HPDE6-E6E7 (cell line): ENCODE results near the gene SMG6.
"Not testable (repeated sequence)": the region's sequence is repeated elsewhere in the genome, so short reads cannot be mapped to it uniquely, and the experiment has no call there.

Experiments
- DNase-seq: peaks from one replicate; pipeline ENCODE4 v3.0.0; 2011; ENCODE audit warnings: missing footprints; ENCODE audit errors: extremely low spot score

The SMG6 gene

DNA sequence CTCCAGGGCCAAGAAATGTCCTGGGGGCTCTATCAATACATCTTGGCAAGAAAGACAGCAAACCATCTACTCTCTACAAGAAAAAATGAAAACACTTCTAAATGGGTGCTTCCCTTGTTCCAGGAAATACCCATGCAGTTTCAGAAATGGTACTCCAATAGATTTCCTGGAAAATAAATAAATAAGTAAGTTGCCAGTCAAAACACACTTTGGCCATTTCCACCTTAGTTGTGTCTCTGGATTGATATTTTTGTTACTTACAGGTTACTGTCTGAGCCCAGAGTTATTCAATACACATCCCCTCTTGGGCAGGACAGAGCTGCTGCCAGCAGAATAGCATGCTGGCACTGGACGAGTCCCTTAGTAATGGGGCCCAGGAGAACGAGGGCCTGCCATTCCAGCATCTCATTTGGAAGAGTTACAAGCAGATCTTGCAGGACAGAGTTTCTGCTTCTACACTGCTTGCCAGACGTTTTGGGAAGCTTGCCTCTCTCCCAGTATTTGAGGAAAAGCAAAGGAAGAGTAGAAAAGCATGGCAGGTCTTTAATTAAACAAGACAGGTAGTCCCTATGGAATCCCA lies 100.5 kb downstream of the SMG6 start:
- no peak for DNase-seq

DNA sequence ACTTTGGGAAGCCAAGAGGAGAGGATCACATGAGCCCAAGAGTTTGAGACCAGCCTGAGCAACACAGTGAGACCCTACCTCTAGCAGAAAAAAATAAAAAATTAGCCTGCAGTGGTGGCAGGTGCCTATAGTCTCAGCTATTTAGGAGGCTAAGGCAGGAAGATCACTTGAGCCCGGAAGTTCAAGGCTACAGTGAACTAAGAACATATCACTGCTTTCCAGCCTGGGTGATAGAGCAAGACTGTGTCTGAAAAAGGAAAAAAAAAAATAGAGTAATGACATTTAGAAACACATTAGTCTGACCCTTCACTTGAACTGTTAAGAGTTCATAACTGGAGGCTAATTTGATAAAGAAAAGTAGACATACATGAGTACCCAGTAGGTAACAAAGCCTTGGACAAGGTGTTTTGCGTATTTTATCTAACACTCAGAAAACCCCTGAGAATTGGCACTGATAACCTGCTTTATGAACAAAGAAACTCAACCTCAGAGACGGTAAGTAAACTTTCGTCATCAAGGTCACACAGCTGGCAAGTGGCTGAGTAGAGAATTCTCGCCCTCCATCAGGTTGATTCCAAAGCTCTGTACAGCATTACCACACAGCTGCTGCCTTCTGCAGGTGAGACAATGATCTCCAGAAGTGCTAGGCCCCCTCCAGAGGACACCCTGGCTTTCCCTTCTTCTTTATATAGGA lies 101.1 kb downstream of the SMG6 start:
- no peak for DNase-seq

DNA sequence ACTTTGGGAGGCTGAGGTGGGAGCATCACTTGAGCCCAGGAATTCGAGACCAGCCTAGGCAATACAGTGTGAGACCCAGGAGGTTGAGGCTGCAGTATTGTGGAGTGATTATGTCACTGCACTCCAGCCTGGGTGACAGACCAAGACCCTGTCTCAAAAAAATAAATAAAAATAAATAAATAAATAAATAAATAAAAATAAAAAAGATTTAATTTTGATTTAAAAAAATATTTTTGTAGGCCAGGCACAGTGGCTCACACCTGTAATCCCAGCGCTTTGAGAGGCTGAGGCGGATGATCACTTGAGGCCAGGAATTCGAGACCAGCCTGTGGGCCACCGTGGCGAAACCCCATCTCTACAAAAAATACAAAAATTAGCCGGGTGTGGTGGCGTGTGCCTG lies 104.2 kb downstream of the SMG6 start:
- not testable (repeated sequence) for DNase-seq

DNA sequence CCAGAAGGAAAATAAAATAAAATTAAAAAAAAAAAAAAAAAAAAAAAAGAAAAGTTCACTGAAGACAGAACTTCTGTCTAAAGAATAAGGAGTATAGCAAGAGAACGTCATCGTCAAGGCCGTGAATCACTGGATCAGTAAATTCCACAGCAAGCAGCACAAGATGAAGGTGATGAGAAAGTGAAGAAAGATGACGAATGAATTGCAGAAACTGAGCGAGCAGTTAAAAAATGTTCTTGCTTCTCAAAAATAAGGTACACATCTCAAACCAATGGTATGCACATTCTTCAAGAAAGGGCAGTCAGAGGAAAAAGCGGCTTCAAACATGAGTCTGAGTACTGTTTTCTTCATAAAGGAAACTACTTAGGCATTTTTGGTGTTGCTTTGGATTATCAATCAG lies 104.7 kb downstream of the SMG6 start:
- DNase-seq, result no peak

DNA sequence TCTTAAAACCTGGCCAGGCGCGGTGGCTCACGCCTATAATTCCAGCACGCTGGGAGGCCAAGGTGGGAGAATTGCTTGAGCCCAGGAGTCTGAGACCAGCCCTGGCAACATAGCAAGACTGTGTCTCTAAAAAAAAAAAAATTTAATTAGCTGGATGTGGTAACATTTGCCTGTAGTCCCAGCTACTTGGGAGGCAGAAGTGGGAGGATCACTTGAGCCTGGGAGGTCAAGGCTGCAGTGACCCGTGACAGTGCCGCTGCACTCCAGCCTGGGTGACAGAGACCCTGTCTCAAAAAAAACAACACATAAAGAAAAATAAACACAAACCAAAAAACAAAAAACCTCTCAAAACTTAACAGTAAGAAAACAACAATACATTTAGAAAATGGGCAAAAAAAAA lies 106.3 kb downstream of the SMG6 start:
- DNase-seq, result no peak

DNA sequence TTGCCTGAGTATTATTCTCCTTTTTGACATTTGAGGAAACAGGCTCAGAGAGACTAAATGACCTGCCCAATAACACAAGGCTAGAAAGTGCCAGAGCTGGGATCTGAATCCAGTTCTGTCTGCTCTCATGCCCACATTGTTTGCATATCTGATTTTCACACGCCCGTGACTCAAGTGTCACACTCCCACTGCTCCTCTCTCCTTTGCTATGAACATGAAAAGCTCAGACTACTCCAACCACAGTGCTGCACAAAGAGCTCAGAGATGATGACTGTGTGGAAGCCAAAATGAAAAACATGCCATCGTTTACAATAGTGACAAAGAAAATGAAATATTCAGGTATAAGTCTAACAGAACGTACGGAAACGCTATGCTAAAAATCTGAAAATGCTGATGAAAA lies 107.9 kb downstream of the SMG6 start:
- no peak for DNase-seq

DNA sequence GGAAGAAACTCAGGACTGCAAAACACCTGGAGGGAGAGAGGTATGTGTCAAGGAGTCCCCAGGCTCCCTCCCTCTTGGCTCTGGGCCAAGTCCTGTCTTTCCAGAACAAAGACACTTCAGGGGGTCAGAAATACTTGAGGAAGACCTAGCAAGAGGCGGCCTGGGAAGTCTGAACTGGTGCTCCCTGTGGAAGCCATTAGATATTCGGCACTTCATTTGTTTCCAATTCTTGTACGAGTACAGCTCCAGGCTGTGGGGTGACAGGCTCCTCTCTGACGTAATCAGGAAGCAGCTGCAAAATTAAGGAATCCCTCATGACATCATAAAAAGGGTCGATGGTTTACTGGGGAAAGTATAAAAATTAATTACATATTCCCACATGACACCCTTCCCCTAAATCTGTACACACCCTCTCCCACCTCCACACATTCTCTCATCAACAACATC lies 108.7 kb downstream of the SMG6 start:
- DNase-seq, result no peak

DNA sequence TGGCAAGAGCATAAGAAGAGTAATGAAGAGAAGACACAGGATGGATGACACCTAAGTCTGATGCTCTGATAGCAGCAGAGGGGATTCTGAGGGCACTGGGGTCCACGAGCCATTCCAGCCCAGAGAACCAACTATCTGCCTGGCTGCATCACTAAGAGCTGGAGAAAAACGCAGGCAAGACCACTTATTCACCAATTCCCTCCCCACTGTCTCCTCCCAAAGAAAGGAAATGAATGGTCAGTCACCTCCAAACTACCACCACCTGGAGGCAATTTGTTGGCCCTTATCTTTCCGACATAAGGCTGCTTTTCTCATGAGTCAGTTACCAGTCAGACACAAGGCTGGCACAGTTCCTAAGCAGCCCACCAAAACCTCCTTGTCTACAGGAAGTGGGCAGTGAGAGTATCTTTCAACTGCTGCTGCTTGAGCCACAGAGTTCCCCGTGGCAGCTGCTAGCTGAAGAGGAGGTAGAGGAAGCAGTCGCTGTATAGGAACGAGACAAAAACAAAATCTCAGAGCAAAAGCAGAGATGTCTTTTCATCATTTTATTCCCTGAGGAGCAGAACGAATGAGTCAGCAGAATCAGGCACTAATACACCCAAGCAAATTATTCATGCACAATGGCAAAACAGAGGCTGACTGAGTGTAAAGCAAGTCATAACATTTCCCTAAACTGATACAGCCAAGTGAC lies 111.1 kb downstream of the SMG6 start:
- peak; percentile 62 for DNase-seq

DNA sequence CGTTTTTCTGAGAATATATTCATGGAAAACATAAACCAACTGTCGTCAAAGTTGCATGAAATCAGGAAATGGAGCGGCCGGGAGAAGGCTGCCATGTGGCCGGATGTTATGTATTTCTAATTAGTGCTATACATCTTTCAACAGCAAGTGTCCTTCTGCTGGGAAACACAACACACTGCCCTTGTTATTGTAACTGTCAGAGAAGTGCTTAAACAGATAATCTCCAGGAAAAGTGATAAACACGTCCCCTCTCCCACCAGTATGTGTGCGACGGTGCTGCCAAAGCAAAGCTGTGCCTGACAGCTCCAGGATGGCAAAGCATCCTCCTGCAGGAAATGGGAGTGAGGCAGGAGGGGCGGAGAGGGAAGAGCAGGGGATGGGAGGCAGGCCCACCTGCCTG lies 111.8 kb downstream of the SMG6 start:
- no peak for DNase-seq

DNA sequence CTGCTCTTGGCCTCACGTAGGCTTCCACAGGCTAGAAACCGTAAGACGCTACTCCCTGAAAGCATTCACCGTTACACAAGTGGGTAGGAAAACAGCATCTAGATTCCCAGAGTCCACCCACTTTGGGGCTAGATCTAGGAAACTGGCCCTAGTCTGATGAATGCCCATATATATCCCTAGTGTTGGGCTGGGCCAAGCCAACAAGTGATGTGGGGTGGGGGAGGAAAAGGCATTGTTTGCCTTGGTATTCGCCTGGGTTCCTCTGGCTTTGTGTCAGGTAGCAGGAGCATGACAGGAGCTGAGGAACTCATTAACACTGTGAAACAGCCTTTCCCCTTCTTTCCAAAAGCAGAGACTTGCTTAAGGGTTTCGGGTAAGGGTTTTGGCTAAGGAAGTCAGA lies 112.4 kb downstream of the SMG6 start:
- no peak for DNase-seq

DNA sequence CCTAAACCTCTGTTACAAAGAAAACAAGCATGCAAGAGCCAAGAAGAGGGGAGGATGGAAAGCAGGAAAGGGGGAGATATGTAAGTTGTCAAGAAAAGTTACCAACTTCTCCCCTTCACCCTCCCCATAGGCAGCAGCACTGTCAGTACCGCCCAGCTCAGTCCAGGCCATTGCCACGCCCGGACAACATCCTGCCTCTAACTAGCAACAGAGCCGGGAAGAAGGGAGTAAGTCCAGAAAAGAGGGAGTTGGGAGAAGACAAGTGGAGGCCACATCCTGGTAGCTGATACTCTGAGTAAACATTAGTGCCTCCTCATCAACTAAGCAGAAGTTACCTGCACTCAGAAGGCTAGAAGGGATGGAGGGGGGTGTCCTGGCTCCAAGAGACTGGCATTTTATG lies 113.6 kb downstream of the SMG6 start:
- DNase-seq, result no peak

DNA sequence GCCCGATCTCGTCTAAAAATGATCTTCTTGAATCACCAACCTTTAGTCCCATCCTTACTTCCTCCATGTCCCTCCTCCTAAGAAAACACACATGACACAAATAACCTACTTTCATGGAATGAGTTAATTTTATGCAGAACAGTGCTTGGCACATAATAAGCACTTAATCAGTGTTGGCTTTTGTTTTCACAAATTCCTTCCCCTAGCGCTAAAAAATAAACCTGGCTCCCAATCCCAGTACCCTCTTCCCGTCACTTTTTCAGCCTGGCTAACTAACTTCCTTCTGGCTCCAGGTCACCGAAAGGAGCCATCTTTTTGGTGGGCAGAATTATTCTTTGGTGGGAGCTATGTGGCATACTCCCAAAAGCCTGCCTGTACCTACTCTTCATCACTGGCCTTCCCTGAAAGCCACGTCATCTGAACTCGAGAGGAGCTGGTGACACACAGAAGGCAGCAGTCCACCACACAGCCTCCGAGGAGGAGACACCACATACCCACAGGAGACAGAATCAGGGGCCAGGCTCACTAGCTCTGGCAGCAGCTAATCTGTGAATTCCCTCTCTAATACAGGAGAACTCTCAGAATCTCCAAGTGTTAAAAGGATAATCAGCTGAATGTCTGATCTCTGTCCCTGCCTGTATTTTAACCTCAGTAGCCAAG lies 114.5 kb downstream of the SMG6 start:
- DNase-seq, result no peak

DNA sequence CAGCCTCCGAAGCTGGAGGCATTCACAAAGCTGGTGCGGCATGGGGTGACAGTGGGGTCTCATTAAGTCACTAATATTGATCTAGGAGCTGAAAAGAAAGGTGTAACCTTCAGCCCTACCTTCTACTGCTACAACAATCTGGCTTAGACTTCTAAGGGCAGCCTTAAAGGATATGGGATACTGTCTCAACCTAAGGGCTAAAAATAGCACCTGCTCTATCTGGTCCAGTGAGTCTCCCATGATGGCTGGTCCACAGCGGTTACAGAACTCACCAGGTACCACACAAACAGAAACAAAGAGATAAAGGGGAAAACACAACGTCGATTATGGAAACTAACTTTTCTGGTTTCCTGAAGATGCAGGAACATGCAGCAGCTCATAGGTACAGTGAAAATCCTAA lies 115.8 kb downstream of the SMG6 start:
- DNase-seq, result no peak

DNA sequence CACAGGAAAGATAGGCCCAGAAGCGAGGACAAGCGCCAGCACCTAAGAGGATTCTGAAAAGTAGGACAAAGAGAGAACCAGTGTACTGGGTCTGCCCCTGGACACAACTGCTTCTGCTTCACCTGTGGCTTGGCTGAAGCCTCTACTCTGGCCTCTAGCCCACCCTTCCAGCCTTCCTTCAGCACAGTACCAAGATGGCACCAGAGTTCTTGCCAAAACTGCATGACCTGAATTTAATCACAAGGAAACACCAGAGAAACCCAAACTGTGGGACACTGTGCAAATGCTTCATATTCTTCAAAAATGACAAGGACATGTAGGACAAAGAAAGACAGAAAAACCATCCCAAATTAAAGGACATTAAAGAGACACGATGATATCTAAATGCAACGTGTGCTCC lies 116.6 kb downstream of the SMG6 start:
- DNase-seq, result no peak

DNA sequence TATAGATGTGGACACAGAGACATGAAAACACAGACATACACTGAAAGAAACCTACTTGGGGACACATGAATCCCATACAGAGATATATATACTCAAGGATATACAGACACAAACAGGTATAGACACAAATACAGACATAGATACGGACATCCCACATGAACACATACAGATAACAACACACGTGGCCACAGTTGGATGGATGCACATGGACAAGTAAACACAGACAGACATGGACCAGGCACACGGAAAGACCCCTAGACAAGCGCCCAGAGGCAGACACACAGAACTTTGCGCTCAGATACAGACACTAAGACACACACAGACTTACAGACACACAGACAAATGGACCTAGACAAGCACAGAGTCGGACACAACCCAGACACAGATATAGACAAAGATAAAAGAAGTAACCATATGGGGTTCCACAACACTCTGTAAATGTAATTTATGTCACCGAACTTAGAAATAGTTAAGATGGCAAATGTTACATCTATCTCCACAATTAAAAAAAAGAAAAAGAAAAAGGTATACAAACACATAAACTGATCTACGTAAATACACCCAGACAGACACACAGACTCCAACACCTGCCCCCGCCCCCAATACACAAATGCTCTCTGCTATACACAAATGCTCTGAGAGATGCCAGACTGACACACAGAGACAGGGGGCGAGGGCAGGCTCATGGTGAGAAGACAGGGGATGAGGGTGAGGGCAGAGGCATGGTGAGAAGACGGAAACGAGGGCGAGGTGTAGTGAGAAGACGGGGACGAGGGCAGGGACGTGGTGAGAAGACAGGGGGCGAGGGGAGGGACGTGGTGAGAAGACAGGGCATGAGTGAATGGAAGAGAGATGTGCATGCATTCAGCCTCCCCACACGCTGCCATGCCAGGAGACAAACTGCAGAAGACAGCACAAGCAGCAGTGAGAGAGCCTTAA lies 118.3 kb downstream of the SMG6 start:
- DNase-seq, result no peak

DNA sequence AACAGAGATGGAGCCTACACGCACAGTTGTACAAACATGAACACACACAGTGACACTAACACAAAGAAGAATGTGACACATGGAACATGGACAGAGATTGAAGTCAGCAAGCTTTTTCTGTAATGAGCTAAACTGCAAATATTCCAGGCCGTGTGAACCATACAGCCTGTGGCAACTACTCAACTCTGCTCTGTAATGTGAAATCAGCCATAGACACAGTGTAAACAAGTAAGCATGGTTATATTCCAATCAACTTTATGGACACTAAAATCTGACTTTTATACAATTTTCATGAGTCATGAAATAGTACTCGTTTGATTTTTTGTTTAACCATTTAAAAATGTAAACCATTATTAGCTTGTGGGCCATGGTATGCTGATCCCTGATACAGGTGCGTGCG lies 120.2 kb downstream of the SMG6 start:
- no peak for DNase-seq

DNA sequence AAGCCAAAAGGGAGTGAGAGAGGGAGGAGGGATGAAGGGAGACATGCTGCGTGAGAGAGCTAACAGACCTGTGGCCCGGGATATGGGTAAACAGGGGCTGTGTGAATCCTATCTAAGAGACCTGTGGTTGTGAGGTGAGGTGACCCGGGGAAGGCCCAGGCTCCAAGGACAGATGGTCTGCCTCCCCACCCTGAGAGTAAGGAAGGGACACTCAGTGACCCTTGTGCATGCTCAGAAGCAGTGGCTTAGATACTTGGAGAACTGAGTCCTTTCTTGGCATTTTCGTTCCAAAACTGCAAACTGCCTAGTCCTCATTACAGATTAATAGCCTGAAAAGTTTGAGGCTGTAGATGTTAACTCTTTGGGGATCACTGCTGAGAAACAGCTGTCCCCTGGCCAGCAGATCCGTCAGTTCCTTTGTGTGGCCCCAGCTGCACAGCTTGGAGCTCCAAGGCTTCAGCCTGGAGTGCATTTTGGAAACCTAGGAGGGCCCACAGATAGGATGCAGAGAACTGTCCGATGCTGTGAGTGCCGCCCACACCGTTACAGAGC lies 121.6 kb downstream of the SMG6 start:
- DNase-seq, result no peak

DNA sequence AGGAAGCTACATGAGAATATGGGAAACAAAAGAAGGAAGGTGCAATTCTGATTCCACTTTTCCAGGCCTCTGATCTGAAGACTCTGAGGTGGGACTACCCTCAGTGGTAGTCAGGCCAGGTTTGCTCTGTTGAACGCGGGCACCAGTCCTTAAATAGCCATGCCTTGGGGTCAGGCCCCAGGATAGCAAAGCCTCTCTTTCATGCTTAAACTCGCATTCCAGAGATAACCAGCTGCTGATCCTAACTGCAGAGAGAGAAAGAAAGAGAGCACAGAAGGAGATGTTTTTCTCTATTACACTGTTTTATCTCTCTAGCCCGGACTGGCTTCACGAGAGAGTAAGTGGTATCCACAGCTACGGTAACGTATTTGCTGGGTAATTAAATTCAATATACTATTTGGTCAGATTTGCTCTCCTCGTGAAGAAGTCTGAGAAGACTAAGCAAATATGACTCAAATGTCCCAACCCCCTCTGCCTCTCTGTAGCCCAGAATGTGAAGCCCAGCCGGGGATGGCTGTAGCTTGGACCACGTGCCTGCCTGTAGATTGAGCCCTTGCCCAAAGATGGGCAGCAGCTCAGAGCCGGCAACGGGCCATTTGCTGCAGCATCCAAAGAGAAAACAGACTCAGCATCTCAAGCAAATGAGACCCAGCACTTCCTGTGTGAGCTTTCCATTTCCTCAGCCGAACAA lies 122.2 kb downstream of the SMG6 start:
- DNase-seq, result no peak

DNA sequence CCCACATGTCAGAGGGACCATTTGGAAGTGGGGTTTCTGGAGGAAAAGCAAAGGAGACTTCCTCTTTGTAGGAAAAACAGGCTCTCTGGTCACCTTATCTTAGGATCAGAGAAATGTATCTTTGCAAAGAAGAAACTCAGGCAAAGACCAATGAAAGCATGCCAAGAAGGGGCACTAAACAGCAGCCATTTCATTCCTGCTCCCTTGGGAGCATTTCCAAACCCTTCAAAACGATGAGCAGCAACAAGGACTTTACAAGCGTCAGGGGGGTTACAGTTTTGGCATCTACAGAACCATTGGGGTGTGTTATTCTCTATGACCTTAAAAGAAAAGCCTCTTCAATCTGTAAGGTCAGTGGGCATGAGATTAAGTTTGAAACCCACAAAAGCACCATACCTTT lies 122.8 kb downstream of the SMG6 start:
- no peak for DNase-seq

DNA sequence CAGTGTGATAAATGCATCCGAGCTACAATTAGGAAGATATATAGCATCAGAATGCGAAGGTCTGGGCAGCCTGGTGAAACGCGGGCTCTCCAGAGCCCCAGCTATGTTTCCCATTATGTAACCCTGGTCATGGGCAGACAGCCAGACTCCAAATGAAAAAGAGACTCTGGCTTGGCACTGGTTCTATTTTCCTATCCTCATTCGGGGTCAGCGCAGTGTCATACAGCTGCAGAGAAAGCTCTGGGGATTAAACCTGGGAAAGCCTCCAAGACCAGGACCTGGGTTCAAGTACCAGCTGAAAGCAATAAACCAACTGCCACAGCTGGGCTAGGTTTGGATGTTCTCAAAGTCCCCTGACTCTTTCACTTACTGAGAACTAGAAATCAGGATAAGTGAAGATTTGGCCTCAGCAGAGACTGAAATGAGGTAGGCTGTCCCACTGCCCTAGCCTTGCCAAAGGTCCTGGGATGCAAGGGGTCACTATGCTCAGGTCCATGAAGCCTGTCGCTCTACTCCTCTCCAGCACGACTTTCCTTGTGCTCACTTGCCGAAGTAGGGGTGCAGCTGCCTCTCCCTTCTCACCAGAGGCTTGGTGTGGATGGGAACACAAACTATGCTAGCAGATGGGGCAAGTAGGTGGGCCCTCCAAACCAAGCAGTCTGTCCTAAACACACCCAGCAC lies 123.8 kb downstream of the SMG6 start:
- no peak for DNase-seq
